HG03064 (cell line): ENCODE measurements around the gene NOTUM.

Source experiments
- ATAC-seq: cut with Tn5 transposase; IDR thresholded peaks from one replicate; pipeline ENCODE4 v1.9.1; 2021; ENCODE audit warnings: low read depth; ENCODE audit not compliant: unreplicated experiment

The NOTUM gene

DNA sequence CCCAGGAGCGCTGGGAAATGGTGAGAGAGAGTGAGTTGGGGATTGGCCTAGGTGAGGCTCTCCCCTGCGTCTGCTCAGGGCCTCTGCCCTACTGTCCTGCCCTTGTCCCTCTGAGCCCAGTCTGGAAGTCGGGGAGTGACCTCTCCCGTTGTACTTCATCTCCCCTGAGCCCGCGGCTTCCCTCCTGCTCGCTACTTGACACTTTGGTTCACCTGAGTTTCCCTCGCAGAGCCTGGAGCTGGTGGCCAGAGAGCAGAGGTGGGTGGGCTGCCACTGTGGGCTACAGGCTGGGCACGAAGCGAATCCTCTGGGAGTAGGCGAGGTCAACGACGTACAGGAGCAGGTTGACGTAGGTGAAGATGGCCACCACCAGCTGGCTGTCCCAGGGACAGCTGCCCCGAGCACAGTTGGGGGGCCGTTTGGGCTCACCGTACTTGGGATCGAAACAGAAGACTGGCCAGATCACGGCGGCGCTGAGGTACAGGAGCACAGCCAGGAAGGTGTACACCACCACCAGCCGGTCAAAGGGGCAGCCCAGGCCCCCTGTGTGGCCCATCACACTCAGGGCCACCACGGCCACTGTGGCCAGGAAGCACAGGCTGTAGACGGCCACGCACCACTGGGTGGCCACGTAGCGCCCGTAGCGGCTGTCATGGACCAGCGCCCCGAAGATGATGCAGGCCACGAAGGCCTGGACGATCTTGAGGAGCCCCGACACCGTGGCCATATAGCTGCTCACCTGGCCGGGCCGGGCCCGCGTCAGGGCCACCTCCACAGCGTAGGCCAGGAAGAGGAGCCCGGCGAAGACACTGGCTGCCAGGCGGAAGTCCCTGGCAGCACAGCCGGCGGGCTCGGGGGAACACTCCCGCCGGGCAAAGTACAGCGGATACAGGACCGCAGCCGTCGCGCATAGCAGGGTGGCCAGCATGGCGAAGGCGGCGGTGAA, 20.2 kb downstream of the NOTUM start:
- no peak for ATAC-seq

- ATAC-seq, result no peak
Measured at GRCh38 chr17:81939881-81940385, 21.1 kb downstream of the NOTUM start.

DNA sequence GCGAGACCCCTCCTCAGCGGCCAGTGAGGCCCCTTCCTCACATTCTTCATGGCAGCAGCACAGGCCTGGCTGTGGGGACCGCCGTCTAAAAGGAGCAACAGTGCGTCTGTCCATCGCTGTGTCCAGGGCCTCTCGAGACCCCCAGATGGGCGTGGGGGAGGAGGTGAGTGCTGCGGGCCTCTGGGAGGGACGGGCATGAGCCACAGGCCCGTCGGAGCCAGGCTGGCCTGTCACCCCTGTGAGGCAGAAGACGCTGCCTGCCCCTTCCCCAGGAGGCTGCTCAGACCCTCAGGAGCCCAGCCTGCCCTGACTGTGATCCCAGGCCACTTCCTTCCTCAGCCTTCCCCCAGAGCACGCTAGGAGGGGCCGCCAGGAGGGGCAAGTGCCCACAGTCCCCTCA, 21.8 kb downstream of the NOTUM start:
- no peak for ATAC-seq

GRCh38 chr17:81935709-81936084, 25.3 kb downstream of the NOTUM start:
- no peak for ATAC-seq

GRCh38 chr17:81934850-81935708, 25.9 kb downstream of the NOTUM start:
- ATAC-seq, result no peak

- ATAC-seq, result no peak
Measured at GRCh38 chr17:81934098-81934757, 26.8 kb downstream of the NOTUM start.

DNA sequence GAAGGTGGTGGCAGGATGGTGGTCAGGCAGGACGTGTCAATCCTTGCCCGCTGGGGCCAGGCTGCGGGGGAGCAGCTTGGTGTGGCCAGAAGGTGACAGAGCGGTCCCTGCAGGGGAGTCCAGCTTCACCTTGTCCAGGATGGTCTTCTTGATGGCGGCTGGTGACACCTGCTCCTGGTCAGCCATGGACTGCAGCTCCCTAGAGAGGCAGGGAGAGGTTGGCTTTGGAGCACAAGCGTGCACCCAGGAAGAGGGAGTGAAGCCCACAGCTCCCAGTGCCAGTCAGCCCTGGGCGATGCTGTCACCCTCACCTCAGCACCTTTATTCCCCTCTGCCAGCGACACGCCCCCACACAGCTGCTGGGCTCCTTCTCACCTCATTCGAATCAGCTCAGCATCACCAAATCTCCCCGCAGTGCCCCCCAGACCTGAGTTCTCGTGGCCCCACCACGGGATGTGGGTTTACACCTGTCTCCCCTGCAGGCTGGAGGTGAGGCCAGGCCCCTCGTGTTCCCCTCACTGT, 27.7 kb downstream of the NOTUM start:
- ATAC-seq, result no peak

DNA sequence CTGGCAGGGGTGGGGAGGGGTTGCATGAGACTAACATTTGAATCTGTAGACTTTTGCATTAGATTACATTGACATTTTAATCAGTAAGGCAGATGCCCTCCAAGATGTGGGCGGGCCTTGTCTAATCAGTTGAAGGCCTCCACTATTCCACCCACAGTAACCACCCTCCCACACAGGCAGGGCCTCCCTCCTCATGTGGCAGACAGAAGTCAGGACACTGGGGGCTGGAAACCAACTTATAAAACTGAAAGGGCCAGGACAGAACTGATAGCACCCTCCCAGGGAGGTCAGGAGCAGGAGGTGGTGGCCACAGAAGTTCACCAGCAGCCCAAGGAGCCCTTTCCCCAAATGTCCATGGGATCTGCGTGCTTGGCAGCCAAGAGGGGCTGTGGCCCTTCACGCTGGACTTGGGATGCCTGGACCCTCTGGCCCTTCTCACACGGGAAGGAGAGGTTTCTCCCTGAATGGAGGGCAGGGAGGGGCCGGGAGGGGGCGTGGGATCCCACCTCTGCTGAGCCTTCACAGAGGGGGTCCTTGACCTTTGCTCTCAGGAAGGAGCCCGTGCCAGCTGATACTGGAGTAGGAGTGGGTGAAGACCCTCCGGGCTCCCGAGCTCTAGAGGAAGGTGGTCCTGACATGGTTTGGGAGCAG, 28.5 kb downstream of the NOTUM start:
- no peak for ATAC-seq

DNA sequence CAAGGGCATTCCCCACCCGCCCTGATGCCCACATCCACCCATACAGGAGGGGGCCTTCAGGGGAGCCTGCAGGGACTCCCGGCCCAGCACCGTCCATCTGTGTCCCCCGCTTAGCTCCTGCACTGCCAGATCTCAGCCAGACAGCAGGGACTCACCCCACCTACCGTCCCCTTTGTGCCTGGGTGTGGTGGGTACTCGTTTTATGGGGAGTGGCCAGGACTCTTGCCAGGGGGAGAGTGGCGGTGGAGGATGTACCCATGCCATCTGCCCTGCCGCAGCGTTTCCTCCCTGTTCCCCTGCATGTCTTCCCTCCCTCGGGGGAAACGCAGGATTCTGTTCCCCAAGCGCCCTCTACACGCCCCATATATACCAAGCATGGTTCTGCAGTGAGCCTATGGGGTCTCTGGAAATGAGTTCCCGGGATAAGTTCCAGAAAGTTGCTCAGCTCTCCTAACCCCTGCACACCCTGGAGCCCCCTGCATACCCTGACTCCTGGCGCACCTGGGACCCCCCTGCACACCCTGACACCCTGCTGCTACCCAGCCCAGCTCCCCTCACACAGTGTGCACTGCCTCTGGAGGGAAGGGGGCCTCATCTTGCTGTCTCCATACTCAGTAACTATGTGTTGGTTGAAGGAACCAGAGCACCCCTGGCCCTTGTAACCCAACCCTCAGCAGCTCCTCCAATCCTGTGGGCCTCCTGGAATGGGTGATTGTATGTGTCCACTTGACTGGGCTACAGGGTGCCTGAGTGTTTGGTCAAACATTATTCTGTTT, 29.2 kb downstream of the NOTUM start:
- ATAC-seq, result no peak

DNA sequence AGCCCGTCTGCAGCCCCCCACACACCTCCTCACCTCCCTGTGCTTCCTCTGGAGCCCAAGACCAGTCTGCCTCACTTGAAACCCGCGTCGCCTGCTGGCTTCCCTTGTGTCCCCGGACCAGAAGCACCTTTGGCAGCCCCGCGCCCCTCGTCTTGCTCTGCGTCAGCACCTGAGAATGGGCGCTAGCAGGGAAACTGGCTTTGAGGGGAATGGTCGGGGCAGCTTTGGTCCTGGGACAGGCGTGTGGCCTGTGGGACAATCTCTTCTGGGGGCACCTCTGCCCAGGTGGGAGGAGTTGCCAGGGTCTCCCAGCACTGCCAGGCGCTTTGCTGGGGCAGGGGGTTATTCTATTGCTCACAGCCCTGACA, 29.8 kb downstream of the NOTUM start:
- no peak for ATAC-seq

DNA sequence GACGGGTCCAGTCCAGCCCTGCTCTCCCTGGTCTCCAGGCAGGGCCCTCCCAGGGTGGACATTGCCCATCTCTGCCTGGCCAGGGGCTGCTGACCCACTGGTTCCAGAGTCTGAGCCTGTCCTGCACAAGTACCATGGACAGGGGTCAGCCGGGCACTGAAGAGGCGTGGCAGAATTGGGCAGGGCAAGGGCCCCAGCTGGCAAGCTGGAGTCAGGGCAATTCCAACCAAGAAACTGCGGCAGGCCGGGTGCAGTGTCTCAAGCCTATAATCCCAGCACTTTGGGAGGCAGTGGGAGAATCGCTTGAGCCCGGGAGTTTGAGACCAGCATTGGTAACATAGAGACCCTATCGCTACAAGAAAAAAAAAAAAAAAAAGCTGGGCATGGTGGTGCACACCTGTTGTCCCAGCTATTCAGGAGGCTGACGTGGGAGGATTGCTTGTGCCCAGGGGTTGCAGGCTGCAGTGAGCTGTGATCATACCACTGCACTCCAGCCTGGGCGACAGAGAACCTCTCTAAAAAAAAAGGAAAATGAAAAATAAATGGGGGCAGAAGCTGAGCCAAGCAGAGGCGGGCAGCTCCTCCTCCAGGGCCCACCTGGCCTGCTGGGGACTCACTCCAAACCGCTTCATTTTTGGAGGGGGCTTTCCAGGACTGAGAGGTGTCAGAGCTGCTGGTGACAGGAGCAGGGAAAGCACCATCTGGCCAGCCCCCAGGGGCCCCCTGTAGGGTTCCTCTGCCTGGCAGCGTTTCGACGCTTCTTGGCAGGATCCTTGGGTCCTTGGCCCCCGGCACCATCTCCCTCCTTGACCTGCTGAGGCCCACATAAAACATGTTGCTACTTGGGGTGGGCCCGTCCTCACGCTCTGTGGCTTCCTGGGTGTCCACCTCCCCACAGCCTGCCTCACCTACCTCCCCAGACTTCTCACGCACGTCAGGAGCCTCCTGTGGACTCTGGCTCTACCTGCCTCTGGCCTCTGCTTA, 30.6 kb downstream of the NOTUM start:
- no peak for ATAC-seq

DNA sequence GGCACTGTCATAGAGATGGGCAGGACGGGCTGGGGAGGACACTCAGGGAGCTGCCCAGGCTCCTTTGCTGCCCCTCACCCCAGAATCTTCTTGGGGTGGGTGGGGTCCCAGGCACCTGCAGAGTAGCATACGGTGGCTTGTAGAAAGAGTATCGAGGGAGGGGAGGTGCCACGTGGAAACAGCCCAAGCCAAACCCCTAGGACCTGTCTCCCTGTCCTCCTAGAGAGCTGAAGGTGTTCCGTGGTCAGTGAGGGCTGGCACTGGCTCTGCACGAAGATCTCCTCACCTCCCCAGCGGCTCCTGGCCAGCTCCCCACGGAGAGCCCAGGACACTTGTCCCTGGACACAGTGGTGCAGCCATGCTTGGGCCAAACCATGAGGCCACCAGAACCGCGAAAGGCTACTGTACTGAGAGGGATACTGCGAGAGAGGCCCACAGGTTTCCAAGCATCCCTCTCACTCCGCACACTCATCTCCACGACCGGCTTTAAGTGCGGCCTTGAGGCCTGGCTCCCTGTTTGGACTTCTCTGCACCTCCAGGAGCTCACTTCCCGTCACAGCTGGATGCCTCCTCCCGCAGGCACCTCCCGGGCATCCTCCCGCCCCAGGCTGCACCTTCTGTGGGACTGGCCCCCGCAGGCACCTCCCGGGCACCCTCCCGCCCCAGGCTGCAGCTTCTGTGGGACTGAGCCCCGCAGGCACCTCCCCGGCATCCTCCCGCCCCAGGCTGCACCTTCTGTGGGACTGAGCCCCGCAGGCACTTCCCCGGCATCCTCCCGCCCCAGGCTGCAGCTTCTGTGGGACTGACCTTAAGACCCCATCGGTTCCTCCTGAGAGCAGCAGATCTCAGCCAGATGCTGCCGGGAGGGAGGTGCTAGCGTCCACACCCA, 31.5 kb downstream of the NOTUM start:
- ATAC-seq, result no peak

GRCh38 chr17:81928544-81929252, 32.3 kb downstream of the NOTUM start:
- ATAC-seq, result no peak

GRCh38 chr17:81927653-81928543, 33.1 kb downstream of the NOTUM start, which contains the start of gene MAFG:
Gene MAFG, minus strand, starts transcription at chr17:81927735. Its CDS starts 4,550 bp downstream, at chr17:81923185.
- peak; percentile 56 for ATAC-seq

GRCh38 chr17:81927152-81927652, 33.8 kb downstream of the NOTUM start:
- peak; percentile 12 for ATAC-seq
